Mammary epithelial cell (primary cell): ENCODE results near the gene FUZ.

Experiments used
- EZH2 ChIP-seq: IDR thresholded peaks from 2 replicates; pipeline ENCODE4 v1.6.1; 2012; ENCODE audit warnings: low read length, inconsistent platforms, borderline replicate concordance
- TF ChIP-seq, protein P1 (sequence below), 2 donors: IDR thresholded peaks in 1 of 2; conservative IDR thresholded peaks in 1 of 2; 2 replicates each; pipeline ENCODE4 v1.5.1; 2011 to 2012; ENCODE audit warnings: inconsistent platforms in 2 of 2, low read length in 2 of 2, mild to moderate bottlenecking in 2 of 2, control low read depth in 1 of 2, low read depth in 1 of 2; ENCODE audit not compliant: insufficient read depth in 1 of 2; ENCODE audit errors: extremely low read depth in 1 of 2

DNA sequence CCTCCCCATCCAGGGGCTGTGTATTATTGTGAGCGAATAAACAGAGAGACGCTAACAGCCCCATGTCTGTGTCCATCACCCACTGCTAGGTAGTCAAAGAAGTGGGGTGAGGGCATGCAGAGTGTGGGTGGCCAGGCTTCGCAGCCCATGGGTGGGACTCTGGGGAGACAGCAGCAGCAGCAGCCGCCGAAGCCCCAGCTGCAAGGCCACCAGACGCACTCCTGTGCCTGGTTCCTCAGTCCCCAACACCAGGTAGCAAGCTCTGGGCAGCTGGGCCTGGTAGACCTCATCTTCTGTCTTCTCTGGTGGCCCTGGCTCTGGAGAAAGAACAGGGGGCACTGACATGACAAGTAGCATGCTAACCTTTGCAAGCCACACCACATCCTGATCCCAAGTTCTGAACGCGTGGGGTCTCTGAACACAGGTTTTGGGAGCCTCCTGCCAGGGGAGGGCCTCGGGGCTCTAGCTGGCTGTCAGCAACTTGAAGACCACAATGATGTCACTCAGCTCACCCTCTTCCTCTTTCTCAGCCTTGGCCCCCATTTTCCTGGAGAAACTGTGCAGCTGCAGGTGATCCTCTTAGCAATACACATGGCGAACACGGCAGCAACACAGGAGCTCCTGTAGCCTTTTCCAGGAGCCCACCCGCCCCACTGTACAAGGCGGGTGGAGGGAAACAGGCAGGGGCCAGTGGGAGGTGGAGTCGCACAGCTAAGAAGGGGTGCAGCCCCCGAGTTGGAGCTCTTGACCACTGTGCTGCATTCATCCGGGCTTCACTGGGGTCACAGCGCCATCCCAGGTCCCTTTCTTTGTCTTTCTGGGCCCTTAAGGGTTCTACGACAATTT lies 5.8 kb downstream of the FUZ start:
- TF ChIP-seq, protein P1, sequence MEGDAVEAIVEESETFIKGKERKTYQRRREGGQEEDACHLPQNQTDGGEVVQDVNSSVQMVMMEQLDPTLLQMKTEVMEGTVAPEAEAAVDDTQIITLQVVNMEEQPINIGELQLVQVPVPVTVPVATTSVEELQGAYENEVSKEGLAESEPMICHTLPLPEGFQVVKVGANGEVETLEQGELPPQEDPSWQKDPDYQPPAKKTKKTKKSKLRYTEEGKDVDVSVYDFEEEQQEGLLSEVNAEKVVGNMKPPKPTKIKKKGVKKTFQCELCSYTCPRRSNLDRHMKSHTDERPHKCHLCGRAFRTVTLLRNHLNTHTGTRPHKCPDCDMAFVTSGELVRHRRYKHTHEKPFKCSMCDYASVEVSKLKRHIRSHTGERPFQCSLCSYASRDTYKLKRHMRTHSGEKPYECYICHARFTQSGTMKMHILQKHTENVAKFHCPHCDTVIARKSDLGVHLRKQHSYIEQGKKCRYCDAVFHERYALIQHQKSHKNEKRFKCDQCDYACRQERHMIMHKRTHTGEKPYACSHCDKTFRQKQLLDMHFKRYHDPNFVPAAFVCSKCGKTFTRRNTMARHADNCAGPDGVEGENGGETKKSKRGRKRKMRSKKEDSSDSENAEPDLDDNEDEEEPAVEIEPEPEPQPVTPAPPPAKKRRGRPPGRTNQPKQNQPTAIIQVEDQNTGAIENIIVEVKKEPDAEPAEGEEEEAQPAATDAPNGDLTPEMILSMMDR (conservative IDR thresholded peaks at IDR 0.05 in 1 of 2, IDR thresholded peaks at IDR 0.05 in 1 of 2; ENCODE audit: extremely low read depth in 1 of 2, insufficient read depth in 1 of 2, low read depth in 1 of 2, low read length in 2 of 2) = no peak
- no peak for TF ChIP-seq EZH2
